Liver (tissue), 3 donors: Measurements from ENCODE around the gene TCTA.

Experiments
- ATF3 ChIP-seq: IDR thresholded peaks from 2 replicates; pipeline ENCODE4 v1.6.1; 2016; ENCODE audit warnings: antibody characterized with exemption
- CTCF ChIP-seq: fragments of 150-350 bp; IDR thresholded peaks from 2 replicates; pipeline ENCODE4 v1.5.1; 2017; ENCODE audit warnings: improper control_type of control experiment, low read depth, low read length; ENCODE audit not compliant: missing input control
- EGR1 ChIP-seq, 2 donors: IDR thresholded peaks; 2 replicates each; pipeline ENCODE4 v1.6.1; 2016 to 2018; ENCODE audit warnings: antibody characterized with exemption in 2 of 2, low read depth in 2 of 2
- FOXA1 ChIP-seq: IDR thresholded peaks from 2 replicates; pipeline ENCODE4 v1.6.1; 2016; ENCODE audit warnings: antibody characterized with exemption
- JUND ChIP-seq, 2 donors: IDR thresholded peaks; 2 replicates each; pipeline ENCODE4 v1.6.1; 2016; ENCODE audit warnings: antibody characterized with exemption in 2 of 2
- NR2F2 ChIP-seq: IDR thresholded peaks from 2 replicates; pipeline ENCODE4 v1.6.1; 2016; ENCODE audit warnings: antibody characterized with exemption
- RAD21 ChIP-seq, 2 donors: IDR thresholded peaks; 2 replicates each; pipeline ENCODE4 v1.6.1; 2016; ENCODE audit warnings: antibody characterized with exemption in 2 of 2, mild to moderate bottlenecking in 2 of 2
- REST ChIP-seq: IDR thresholded peaks from 2 replicates; pipeline ENCODE4 v1.6.1; 2016; ENCODE audit warnings: antibody characterized with exemption, mild to moderate bottlenecking
- RXRA ChIP-seq, 2 donors: IDR thresholded peaks; 2 replicates each; pipeline ENCODE4 v1.6.1; 2017 to 2018; ENCODE audit warnings: antibody characterized with exemption in 2 of 2, mild to moderate bottlenecking in 1 of 2
- TAF1 ChIP-seq: conservative IDR thresholded peaks from 2 replicates; pipeline ENCODE4 v1.6.1; 2016; ENCODE audit warnings: antibody characterized with exemption, mild to moderate bottlenecking
- YY1 ChIP-seq: IDR thresholded peaks from 2 replicates; pipeline ENCODE4 v1.6.1; 2016; ENCODE audit warnings: antibody characterized with exemption, mild to moderate bottlenecking
- donor health status: healthy.
- donor health status: healthy.

DNA sequence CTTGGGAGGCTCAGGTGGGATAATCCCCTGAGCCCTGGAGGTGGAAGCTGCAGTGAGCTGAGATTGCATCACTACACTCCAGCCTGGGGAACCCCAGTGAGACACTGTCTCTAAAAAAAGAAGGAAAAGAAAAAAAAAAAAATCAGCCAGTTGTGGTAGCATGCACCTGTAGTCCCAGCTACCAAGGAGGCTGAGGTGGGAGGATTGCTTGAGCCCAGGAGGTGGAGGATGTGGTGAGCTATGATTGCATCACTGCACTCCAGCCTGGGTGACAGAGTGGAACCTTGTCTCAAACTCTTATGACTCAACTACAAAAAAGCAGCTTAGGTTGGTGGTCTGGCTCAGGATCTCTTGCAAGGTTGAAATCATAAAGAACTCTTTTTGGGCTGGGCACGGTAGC is 34.7 kb upstream of the TCTA start:
- no peak for TF ChIP-seq JUND (IDR thresholded peaks at IDR 0.05)
- TF ChIP-seq CTCF = no peak
- TF ChIP-seq REST = no peak
- TF ChIP-seq ATF3 = no peak
- no peak for TF ChIP-seq NR2F2
- no peak for TF ChIP-seq EGR1 (IDR thresholded peaks at IDR 0.05; ENCODE audit: low read depth in 2 of 2)
- TF ChIP-seq YY1 = no peak
- TF ChIP-seq RXRA (IDR thresholded peaks at IDR 0.05) = no peak
- no peak for TF ChIP-seq FOXA1
- no peak for TF ChIP-seq TAF1
- TF ChIP-seq RAD21 (IDR thresholded peaks at IDR 0.05) = no peak
